ENCODE measurements around the gene COMMD7.

- TF ChIP-seq CTCF (conservative IDR thresholded peaks at IDR 0.05; ENCODE audit: low read depth, low read length) = peak; percentile 98
- no peak for TF ChIP-seq EZH2 (IDR thresholded peaks at IDR 0.05; ENCODE audit: borderline replicate concordance, low read depth, low read length, poor library complexity, severe bottlenecking)
These were observed 46.9 kb upstream of the COMMD7 start for GRCh38 chr20:32789896-32790750.
